Kidney (tissue), 14 donors: ENCODE measurements around the gene CDK14. TPM values are rescaled to one million over a fixed set of nuclear protein-coding genes. Genes with fewer than 3 reads are reported as not detected.
"Not testable (repeated sequence)": the region's sequence is repeated elsewhere in the genome, so short reads cannot be mapped to it uniquely, and the experiment has no call there.

Experiments used
- DNase-seq, 5 donors: peaks; one replicate each; pipeline ENCODE4 v3.0.0-alpha.2; 2013 to 2020
- FAIRE-seq: peaks from 2 replicates; lab custom pipeline; 2012; peaks lifted over from hg19 to GRCh38; lab: Jason Lieb, UNC
- H3K27ac ChIP-seq, 2 donors: one replicate each; pipeline ENCODE4 v1.7.0; 2013; ENCODE audit warnings: low read depth in 2 of 2, low read length in 2 of 2, inconsistent platforms in 1 of 2
- H3K27me3 ChIP-seq: one replicate; pipeline ENCODE4 v1.7.1; 2013; ENCODE audit warnings: low read length, inconsistent platforms; ENCODE audit not compliant: control insufficient read depth, insufficient read depth
- H3K36me3 ChIP-seq, 3 donors: one replicate each; pipeline versions ENCODE4 v1.7.0 to v1.7.1; 2013; ENCODE audit warnings: low read length in 3 of 3, control low read depth in 1 of 3, inconsistent platforms in 1 of 3; ENCODE audit not compliant: insufficient read depth in 3 of 3, control insufficient read depth in 2 of 3
- H3K4me1 ChIP-seq, 3 donors: one replicate each; pipeline versions ENCODE4 v1.7.0 to v1.7.1; 2013; ENCODE audit warnings: low read length in 3 of 3, inconsistent platforms in 1 of 3, low read depth in 1 of 3; ENCODE audit not compliant: control insufficient read depth in 2 of 3, insufficient read depth in 2 of 3
- H3K4me3 ChIP-seq, 3 donors: one replicate each; pipeline versions ENCODE4 v1.7.0 to v1.8.1; 2013; ENCODE audit warnings: low read length in 3 of 3, control low read depth in 1 of 3, inconsistent platforms in 1 of 3
- H3K9ac ChIP-seq, 3 donors: one replicate each; pipeline versions ENCODE4 v1.7.0 to v1.7.1; 2013; ENCODE audit warnings: low read length in 3 of 3, control low read depth in 1 of 3, inconsistent platforms in 1 of 3
- H3K9me3 ChIP-seq, 3 donors: one replicate each; pipeline versions ENCODE4 v1.7.0 to v1.7.1; 2013; ENCODE audit warnings: low read length in 3 of 3, control low read depth in 1 of 3, inconsistent platforms in 1 of 3; ENCODE audit not compliant: control insufficient read depth in 2 of 3, insufficient read depth in 1 of 3
- CTCF ChIP-seq: IDR thresholded peaks from 3 replicates; pipeline ENCODE4 v1.5.1; 2012; ENCODE audit warnings: mild to moderate bottlenecking, moderate library complexity, borderline replicate concordance; ENCODE audit not compliant: insufficient read depth; ENCODE audit errors: extremely low read depth
- intact Hi-C: fragments of 100-400 bp; cut with DNase I; formaldehyde crosslinking; loops from one replicate; pipeline ENCODE4 v1.11.1; 2022
- polyA plus RNA-seq: library from polyadenylated mRNA; stranded (reverse); fragments of 350-450 nt; fragmentation: Illumina TruSeq; extraction: RNeasy Lipid Tissue Mini Kit (QIAGEN cat#74804); gene quantifications from one replicate; pipeline ENCODE4 v1.2.3, GENCODE V29; 2014; ENCODE audit warnings: low read depth, low replicate concordance; ENCODE audit not compliant: insufficient read depth
- total RNA-seq: library from RNA; stranded (reverse); fragmentation: NEBNext Ultra II Directional; extraction: Animal tissue kit (Norgen Biotek cat#: 25700); gene quantifications from one replicate; pipeline ENCODE4 v1.2.1, GENCODE V29; 2021
- donor health status: control.
- donor health status: control.
- donor health status: control.
- donor health status: control.
- donor health status: control.
- donor health status: DM: yes; HTN: yes; CAD: no.
- donor health status: Normal renal cell carcinoma (clear cell type).

CDK14 gene
- total and polyA plus RNA-seq, 2 donors from 2014 or later = 11.9 to 33.9 TPM

- no peak overlapping the region for H3K9ac ChIP-seq
- peaks cover 0 to 6% (median 6%) of the 10 kb centered on the region in 3 donors for H3K4me1 ChIP-seq
- no peaks in the 10 kb centered on the region for H3K27me3 ChIP-seq
- DNase-seq (no peak), FAIRE-seq (no peak)
- TF ChIP-seq CTCF = no peak
- no peaks in the 10 kb centered on the region for H3K36me3 ChIP-seq
- no peaks in the 10 kb centered on the region for H3K9me3 ChIP-seq
- intact Hi-C loops = no loop called here
- H3K27ac ChIP-seq = no peak overlapping the region
- H3K4me3 ChIP-seq = no peak overlapping the region
These were observed 158.9 kb downstream of the CDK14 start for GRCh38 chr7:90755041-90755440.

- intact Hi-C loops = no loop called here
- DNase-seq (no peak), FAIRE-seq (no peak)
- Histone ChIP-seq H3K4me1 (peaks cover 0 to 6% (median 6%) of the 10 kb centered on the region in 3 donors), H3K36me3 (no peaks in the 10 kb centered on the region), H3K4me3 (no peak overlapping the region), H3K9me3 (no peaks in the 10 kb centered on the region), H3K9ac (no peak overlapping the region), H3K27ac (no peak overlapping the region), H3K27me3 (no peaks in the 10 kb centered on the region)
- no peak for TF ChIP-seq CTCF
These were observed 160.2 kb downstream of the CDK14 start for GRCh38 chr7:90756366-90756765.

GRCh38 chr7:90757565-90757950, 161.4 kb downstream of the CDK14 start:
- FAIRE-seq, H3K9me3 ChIP-seq, H3K4me1 ChIP-seq, H3K36me3 ChIP-seq, DNase-seq, H3K4me3 ChIP-seq, H3K27me3 ChIP-seq, H3K27ac ChIP-seq, intact Hi-C loops, H3K9ac ChIP-seq: not testable (repeated sequence)

GRCh38 chr7:90758933-90759562, 162.9 kb downstream of the CDK14 start:
- intact Hi-C loops = no loop called here
- FAIRE-seq (no peak), DNase-seq (no peak)
- H3K27me3 ChIP-seq = no peaks in the 10 kb centered on the region
- no peak overlapping the region for H3K27ac ChIP-seq
- H3K9ac ChIP-seq = no peak overlapping the region
- peaks cover 0 to 8% (median 6%) of the 10 kb centered on the region in 3 donors for H3K4me1 ChIP-seq
- no peak overlapping the region for H3K4me3 ChIP-seq
- no peaks in the 10 kb centered on the region for H3K36me3 ChIP-seq
- no peak for TF ChIP-seq CTCF
- no peaks in the 10 kb centered on the region for H3K9me3 ChIP-seq
